ENCODE results near the gene KRTCAP2. TPM values are rescaled to one million over a fixed set of nuclear protein-coding genes. Genes with fewer than 3 reads are reported as not detected.
A peak's percentile ranks its signal among the peaks of the same experiment; 100 is the strongest.

The KRTCAP2 gene
- total RNA-seq, 1 donor from 2014 or later: 126 TPM

DNA sequence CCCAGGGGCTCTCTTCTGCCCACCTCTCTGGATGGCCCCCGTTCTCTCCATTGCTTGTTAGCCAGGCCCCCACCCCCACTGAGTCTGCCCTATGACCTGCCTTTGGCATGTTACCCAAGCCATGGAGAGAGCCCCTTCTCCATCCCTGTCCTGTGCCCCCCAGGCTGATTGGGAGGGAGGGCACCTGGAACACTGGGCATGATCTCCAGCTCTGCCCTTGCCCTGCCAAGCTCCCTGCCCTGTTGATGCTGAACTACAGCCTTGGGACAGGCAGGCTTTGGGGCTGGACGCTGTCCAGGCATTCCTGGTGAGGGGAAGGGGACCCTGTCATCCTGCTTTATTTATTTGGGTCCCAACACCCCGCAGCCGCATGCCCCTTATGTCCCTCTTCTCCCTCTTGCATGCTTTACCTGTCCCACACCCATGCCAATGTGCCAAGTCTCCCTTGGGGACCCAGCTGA is 11.3 kb upstream of the KRTCAP2 start:
- no peak for DNase-seq (ENCODE audit: low read depth in 2 of 2)

DNA sequence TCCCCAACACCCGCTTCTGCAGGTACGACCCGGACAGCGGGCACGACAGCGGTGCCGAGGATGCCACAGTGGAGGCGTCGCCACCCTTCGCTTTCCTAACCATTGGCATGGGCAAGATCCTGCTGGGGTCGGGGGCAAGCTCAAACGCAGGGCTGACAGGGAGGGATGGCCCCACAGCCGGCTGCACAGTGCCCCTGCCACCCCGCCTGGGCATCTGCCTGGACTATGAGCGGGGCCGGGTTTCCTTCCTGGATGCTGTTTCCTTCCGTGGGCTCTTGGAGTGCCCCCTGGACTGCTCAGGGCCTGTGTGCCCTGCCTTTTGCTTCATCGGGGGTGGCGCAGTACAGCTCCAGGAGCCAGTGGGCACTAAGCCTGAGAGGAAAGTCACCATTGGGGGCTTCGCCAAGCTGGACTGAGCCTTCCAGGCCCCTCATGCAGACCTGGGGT is 10.7 kb upstream of the KRTCAP2 start:
- no peak for DNase-seq (ENCODE audit: low read depth in 2 of 2)

GRCh38 chr1:155182052-155182550 is 9.0 kb upstream of the KRTCAP2 start:
- no peak for DNase-seq (ENCODE audit: low read depth in 2 of 2)

GRCh38 chr1:155181371-155182051 is 8.4 kb upstream of the KRTCAP2 start:
- DNase-seq (ENCODE audit: low read depth in 2 of 2): no peak

GRCh38 chr1:155179112-155180031 is 6.3 kb upstream of the KRTCAP2 start:
- no peak for DNase-seq (ENCODE audit: low read depth in 2 of 2)

GRCh38 chr1:155178441-155179111 is 5.5 kb upstream of the KRTCAP2 start:
- no peak for DNase-seq (ENCODE audit: low read depth in 2 of 2)

DNA sequence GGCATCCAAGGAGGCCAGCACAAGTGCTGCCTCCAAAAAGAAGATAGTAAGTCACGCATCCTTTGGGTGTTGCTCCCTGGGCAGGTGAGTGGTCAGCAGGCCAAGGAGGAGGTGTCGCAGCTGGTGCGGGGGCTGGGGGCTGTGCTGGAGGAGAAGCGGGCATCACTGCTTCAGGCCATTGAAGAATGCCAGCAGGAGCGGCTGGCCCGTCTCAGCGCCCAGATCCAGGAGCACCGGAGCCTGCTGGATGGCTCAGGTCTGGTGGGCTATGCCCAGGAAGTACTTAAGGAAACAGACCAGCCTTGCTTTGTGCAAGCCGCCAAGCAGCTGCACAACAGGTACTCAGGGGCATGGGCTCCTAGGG is 4.8 kb upstream of the KRTCAP2 start:
- DNase-seq (ENCODE audit: low read depth in 2 of 2): no peak

DNA sequence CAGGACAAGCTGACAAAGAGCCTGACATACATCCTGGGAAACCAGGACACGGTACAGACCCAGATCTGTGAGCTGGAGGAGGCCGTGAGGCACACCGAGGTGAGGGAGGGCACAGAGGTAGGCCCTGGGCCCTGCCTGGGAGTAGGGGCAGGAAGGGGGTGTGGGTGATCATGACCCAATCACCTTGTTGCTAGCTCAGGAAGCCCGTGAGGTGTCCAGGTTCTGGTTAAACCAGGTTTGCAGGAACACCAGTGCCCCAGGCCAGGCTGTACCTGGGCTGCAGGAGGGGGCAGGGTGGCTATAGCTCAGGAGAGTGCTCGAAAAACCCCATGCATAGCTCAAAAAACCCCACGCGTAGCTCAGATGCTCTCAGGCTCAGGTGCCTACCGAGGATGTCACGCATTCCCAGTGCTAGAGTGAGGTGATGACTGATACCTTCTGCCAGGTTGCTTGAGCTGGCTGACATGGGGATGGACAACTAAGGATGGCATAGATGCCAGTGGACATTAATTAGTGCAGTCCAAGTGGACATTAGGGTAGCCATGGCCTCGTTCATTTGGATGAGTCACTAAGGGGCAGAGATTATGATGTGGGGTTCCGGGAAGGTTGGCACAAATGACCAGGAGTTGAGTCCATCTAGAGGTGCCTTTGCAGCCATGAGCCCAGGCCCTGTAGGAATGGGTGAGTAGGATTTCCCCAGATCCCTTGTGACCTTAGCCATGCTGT is 4.3 kb upstream of the KRTCAP2 start:
- no peak for DNase-seq (ENCODE audit: low read depth in 2 of 2)

DNA sequence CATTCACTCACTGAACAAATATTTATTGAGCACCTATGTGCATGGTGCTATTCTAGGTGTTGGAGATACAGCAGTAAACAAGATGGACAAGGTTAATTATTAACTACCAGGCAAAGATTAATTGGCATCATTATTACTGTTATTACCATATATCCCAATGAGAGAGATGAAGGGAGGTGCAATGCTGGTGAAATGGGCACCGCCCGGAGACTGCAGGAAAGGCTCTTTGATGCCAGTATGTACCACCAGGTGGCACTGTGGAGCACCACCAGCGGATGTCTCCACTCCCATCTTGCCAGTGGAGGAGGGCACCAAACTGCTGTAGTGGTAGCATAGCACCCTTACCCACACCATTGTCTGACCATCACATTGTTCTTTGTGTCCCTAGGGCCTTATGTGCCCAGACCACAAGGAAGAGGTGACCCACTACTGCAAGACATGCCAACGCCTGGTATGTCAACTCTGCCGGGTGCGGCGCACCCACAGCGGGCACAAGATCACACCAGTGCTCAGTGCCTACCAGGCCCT is 3.5 kb upstream of the KRTCAP2 start:
- DNase-seq (ENCODE audit: low read depth in 2 of 2): peak; percentile 34 to 67

GRCh38 chr1:155175927-155176371 is 2.8 kb upstream of the KRTCAP2 start:
- no peak for DNase-seq (ENCODE audit: low read depth in 2 of 2)

DNA sequence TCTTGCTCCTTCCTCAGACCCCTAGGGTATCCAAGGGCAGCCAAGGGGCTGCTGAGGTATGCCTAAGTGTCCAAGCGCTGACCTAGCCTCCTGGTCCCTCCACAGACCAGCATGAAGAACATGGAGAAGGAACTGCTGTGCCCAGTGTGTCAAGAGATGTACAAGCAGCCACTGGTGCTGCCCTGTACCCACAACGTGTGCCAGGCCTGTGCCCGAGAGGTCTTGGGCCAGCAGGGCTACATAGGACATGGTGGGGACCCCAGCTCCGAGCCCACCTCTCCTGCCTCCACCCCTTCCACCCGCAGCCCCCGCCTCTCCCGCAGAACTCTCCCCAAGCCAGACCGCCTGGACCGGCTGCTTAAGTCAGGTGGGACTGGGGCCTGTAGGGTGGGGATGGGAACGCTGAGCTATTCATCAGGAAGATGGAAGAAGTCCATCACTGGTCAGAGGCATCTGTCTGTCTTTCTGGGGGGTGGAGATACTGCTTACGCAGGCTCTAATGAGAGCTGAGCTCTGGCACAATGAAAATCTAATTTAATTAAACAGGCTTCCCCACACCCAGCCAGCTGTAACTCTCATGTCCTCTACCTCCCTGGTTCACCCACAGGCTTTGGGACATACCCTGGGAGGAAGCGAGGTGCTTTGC is 2.3 kb upstream of the KRTCAP2 start:
- no peak for DNase-seq (ENCODE audit: low read depth in 2 of 2)

DNA sequence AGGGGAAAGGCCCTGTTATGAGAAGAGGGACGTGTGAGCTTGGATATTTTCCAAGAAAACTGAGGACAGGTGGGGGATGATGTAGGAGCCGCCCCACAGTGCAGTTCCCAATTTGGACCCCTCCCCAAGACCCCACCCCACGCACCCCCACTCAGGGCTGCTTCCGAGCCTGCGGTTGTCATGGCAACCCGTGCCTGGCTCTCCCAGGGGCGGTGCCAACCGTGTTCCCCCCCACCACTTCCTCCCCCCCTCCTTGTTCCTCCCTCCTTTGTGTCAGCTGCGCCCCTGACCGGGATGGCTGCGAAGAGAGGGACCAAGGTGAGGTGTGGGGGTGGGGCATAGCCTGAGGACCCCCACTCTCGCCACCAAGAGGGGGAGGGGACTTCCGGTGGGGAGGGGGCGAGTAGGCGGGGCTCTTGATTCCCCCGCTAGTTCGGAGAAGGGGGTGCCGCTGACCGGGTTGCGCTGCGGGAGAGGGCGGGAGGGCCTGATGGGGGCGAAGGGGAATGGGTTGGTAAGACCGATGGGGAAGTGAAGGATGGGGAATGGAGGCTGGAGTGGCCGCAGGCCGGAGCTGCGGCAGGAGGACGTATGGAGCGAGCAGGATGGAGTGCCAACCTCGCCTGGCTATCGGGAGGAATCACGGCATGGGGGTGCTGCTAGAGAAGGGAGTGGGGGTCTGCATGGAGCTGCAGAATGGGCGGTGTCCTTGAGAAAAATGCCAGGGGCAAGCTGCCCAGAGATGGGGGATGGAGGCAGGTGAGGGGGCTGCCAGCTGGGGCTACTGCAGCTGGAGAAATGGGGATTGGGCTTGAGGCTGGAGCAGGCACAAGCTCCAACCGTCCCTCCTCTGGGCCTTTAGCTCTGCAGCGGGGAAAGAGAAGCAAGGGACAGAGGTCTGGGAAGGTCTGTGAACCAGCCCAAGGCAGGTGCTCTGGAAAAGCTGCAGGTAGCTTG is 1.5 kb upstream of the KRTCAP2 start:
- DNase-seq (ENCODE audit: low read depth in 2 of 2): peak in 1 of 2 donors; percentile 21

- peak in 1 of 2 donors; percentile 41 for DNase-seq (ENCODE audit: low read depth in 2 of 2)
Measured at GRCh38 chr1:155173478-155174323, 597 bp upstream of the KRTCAP2 start, which contains the start of gene TRIM46. TSS of gene TRIM46 (plus strand) at chr1:155173849. CDS start at chr1:155173967, 118 bp downstream.

GRCh38 chr1:155171836-155172731 is 1.0 kb downstream of the KRTCAP2 start:
- no peak for DNase-seq (ENCODE audit: low read depth in 2 of 2)

DNA sequence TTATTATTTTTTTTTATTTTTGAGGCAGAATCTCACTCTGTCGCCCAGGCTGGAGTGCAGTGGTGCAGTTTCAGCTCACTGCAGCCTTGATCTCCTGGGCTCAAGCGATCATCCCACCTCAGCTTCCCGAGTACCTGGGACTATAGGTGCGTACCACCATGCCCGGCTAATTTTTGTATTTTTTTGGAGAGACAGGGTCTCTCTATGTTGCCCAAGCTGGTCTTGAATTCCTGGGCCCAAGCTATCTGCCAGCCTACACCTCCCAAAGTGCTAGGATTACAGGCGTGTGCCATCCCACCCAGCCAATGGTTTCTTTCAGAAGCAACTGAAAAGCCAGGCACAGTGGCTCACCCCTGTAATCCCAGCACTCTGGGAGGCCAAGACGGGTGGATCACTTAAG is 2.3 kb downstream of the KRTCAP2 start:
- no peak for DNase-seq (ENCODE audit: low read depth in 2 of 2)

GRCh38 chr1:155170101-155170785 is 2.9 kb downstream of the KRTCAP2 start:
- no peak for DNase-seq (ENCODE audit: low read depth in 2 of 2)

All from dermis microvascular lymphatic vessel endothelial cell (primary cell).